BLaER1 treated with 17β-estradiol and CSF1 and Interleukin-3, amounts not matched to agents 10 nM and 100 nM (cell line): ENCODE measurements around the gene DOK6.

Experiments used
- H3K27ac ChIP-seq, 11 experiments: shearing (Covaris generic); formaldehyde crosslinking; 2 replicates each; pipeline ENCODE4 v1.8.1; 2022
- H3K27me3 ChIP-seq, 11 experiments: shearing (Covaris generic); formaldehyde crosslinking; 2 replicates each; pipeline ENCODE4 v1.8.1; 2022
- H3K36me3 ChIP-seq, 11 experiments: shearing (Covaris generic); formaldehyde crosslinking; 2 replicates each; pipeline ENCODE4 v1.8.1; 2022
- H3K4me1 ChIP-seq, 10 experiments: shearing (Covaris generic); formaldehyde crosslinking; 2 replicates each; pipeline ENCODE4 v1.8.1; 2022
- H3K4me2 ChIP-seq, 11 experiments: shearing (Covaris generic); formaldehyde crosslinking; 2 replicates each; pipeline ENCODE4 v1.8.1; 2022
- H3K4me3 ChIP-seq, 10 experiments: shearing (Covaris generic); formaldehyde crosslinking; 2 replicates each; pipeline ENCODE4 v1.8.1; 2022
- H3K9ac ChIP-seq, 11 experiments: shearing (Covaris generic); formaldehyde crosslinking; 2 replicates each; pipeline ENCODE4 v1.8.1; 2022
- H3K9me3 ChIP-seq, 11 experiments: shearing (Covaris generic); formaldehyde crosslinking; replicated peaks in 1 of 11; 2 replicates each; pipeline ENCODE4 v1.8.1; 2022
- H4K20me1 ChIP-seq, 11 experiments: shearing (Covaris generic); formaldehyde crosslinking; 2 replicates each; pipeline ENCODE4 v1.8.1; 2022
- Cebpa-rat ChIP-seq, 11 experiments: shearing (Covaris generic); IDR thresholded peaks; 2 replicates each; pipeline ENCODE4 v1.8.1; 2022

DOK6 gene

DNA sequence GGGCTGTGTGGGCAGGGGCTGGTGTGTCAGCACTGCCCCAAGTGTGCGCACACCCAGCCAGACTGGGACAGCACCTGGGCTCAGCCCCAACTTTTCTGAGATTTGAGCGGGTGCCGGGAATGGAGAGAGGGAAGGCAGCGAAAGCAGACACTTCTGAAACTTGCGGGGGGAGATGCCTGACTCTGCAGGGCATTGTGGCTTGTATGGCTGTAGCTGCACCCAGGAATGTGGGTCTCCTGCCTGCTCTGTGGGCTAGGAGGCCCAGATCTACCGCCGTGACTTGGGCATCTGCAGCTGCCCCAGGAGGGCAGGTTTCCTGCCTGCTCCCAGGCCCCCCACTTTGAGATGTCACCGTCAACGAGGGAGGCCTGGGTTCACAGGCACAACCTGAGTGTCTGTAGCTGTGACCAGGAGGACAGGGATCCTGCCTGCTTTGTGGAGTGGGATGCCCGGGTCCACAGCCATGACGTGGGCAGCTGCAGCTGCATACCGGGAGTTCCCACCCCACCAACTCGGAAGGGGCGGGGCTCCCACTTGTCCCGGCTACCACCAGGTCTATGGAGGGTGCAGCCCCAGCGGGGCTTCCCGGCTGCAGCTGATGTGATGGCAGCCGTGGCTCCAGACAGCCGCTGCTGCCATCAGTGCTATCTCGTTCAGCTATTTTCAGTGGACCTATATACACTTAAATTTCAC is 95.3 kb downstream of the DOK6 start:
- Histone ChIP-seq H3K4me2 (no peak overlapping the region), H3K36me3 (no peaks in the 10 kb centered on the region), H3K9me3 (peaks cover 16 to 20% (median 17%) of the 10 kb centered on the region in 11 experiments; a peak in 21 of 22 replicates), H3K4me3 (no peak overlapping the region), H3K27me3 (no peaks in the 10 kb centered on the region), H3K9ac (no peak overlapping the region), H4K20me1 (no peaks in the 10 kb centered on the region), H3K4me1 (no peaks in the 10 kb centered on the region), H3K27ac (no peak overlapping the region)
- TF ChIP-seq Cebpa-rat (IDR thresholded peaks at IDR 0.05) = no peak

DNA sequence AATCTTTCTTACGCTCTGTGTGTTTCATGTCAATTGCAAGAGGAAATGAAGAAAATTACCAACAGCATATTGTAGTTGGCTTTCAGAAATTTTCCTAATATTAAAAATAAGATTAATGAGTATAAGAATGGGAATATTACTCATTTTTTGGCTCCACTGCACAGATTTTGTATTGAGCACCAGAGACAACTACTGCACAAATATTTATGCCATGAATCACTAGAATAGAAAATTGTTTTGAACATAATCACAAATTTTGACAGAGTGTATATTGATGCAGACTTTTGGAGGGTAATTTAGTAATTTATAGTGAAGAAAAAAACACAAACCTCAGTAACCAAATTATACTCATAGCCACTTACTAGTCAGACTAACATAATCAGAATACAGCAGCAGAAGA is 118.3 kb downstream of the DOK6 start:
- Histone ChIP-seq H3K4me1 (no peaks in the 10 kb centered on the region), H3K4me2 (no peak overlapping the region), H4K20me1 (no peaks in the 10 kb centered on the region), H3K27ac (no peak overlapping the region), H3K9ac (no peak overlapping the region), H3K4me3 (no peak overlapping the region), H3K36me3 (no peaks in the 10 kb centered on the region), H3K27me3 (no peaks in the 10 kb centered on the region), H3K9me3 (no peaks in the 10 kb centered on the region)
- no peak for TF ChIP-seq Cebpa-rat (IDR thresholded peaks at IDR 0.05)

DNA sequence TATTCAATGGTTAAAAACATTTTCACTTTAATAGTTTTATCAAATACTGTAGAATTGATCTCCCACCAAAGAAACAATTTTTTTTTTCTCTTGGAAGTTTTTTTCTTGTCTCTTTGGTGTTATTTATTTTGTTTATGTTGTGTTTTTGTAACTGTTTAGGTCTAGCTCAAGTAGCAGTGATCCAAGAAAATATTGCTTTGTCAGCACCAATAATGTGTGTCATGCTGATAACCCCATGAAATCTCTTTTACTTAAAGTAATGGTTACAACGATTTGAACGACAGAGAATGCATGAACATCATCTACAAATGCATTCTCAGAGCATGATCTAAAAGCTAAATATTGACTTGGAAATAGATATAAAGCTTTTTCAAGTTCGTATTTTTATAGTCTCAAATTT is 122.9 kb downstream of the DOK6 start:
- Histone ChIP-seq H3K4me3 (no peak overlapping the region), H3K36me3 (no peaks in the 10 kb centered on the region), H3K9me3 (peaks cover 0 to 14% (median 0%) of the 10 kb centered on the region in 11 experiments; a peak in 4 of 22 replicates), H3K9ac (no peak overlapping the region), H3K27ac (no peak overlapping the region), H3K4me1 (no peaks in the 10 kb centered on the region), H4K20me1 (no peaks in the 10 kb centered on the region), H3K27me3 (no peaks in the 10 kb centered on the region), H3K4me2 (no peak overlapping the region)
- no peak for TF ChIP-seq Cebpa-rat (IDR thresholded peaks at IDR 0.05)

DNA sequence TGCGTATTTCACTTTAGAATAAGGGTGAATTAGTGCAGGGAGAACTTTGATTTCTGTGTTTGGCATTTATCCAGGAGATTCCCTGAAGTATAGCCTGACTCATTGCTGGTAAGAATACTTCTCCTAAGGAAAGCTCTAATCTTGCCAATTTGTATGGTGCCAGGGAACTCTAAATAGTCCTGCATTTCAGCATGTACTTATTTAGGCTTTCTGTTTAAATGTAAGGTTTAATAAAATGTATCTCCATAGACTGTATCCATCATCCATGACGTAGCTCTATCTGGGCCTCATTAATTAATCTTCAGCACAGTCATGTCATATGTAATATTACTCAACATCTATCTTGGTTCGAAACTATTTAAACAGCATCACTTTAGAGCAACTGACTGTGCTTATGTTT is 127.7 kb downstream of the DOK6 start:
- no peaks in the 10 kb centered on the region for H3K36me3 ChIP-seq
- no peak overlapping the region for H3K4me3 ChIP-seq
- H4K20me1 ChIP-seq = no peaks in the 10 kb centered on the region
- no peak for TF ChIP-seq Cebpa-rat (IDR thresholded peaks at IDR 0.05)
- no peaks in the 10 kb centered on the region for H3K4me1 ChIP-seq
- peaks cover 0 to 14% (median 0%) of the 10 kb centered on the region in 11 experiments; a peak in 4 of 22 replicates for H3K9me3 ChIP-seq
- H3K4me2 ChIP-seq = no peak overlapping the region
- H3K9ac ChIP-seq = no peak overlapping the region
- H3K27ac ChIP-seq = no peak overlapping the region
- no peaks in the 10 kb centered on the region for H3K27me3 ChIP-seq

DNA sequence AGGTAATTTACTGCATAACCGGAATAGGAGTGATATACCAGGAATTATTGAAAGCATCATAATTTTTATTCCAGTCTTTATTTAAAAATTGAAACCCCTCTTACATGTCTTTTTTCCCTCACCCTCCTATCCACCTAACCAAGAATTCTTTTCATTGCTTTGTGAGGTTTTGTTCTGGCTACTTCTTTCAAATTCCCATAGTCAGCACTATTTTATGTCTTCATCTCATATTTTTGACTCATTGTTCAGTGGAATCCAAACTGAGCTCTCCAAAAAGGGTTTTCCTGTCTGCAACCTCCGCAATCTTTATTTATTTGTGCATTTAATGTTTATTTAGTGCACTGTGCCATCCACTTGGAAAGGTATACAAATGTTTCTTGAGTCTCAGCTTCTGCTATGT is 128.5 kb downstream of the DOK6 start:
- H3K27me3 ChIP-seq = no peaks in the 10 kb centered on the region
- H3K4me2 ChIP-seq = no peak overlapping the region
- no peak overlapping the region for H3K9ac ChIP-seq
- no peak overlapping the region for H3K4me3 ChIP-seq
- H3K9me3 ChIP-seq = peaks cover 0 to 14% (median 0%) of the 10 kb centered on the region in 11 experiments; a peak in 4 of 22 replicates
- H3K36me3 ChIP-seq = no peaks in the 10 kb centered on the region
- no peaks in the 10 kb centered on the region for H4K20me1 ChIP-seq
- H3K4me1 ChIP-seq = no peaks in the 10 kb centered on the region
- TF ChIP-seq Cebpa-rat (IDR thresholded peaks at IDR 0.05) = no peak
- H3K27ac ChIP-seq = no peak overlapping the region

DNA sequence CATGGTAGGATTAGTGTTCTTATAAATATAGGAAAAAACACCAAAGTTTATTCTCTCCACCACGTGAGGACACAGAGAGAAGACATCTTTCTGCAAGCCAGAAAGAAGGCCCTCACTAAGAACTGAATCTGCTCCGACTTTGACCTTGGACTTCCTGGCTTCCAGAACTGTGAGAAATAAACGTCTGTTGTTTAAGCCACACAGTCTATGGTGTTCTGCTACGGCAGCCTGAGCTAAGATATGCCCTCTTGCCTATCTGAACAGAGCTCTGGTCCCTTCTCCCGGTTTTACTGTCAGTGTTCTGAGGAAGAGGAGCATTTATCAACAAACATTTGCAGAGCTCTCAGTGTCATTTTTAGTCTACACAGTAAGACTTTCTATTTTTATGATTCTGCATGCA is 131.3 kb downstream of the DOK6 start:
- peaks cover 0 to 10% (median 0%) of the 10 kb centered on the region in 11 experiments; a peak in 4 of 22 replicates for H3K9me3 ChIP-seq
- H3K4me3 ChIP-seq = no peak overlapping the region
- H3K4me1 ChIP-seq = peaks cover 0 to 6% (median 0%) of the 10 kb centered on the region in 10 experiments; a peak in 3 of 20 replicates
- H3K27ac ChIP-seq = no peak overlapping the region
- H3K9ac ChIP-seq = no peak overlapping the region
- no peaks in the 10 kb centered on the region for H3K36me3 ChIP-seq
- no peak for TF ChIP-seq Cebpa-rat (IDR thresholded peaks at IDR 0.05)
- no peak overlapping the region for H3K4me2 ChIP-seq
- H3K27me3 ChIP-seq = no peaks in the 10 kb centered on the region
- no peaks in the 10 kb centered on the region for H4K20me1 ChIP-seq

DNA sequence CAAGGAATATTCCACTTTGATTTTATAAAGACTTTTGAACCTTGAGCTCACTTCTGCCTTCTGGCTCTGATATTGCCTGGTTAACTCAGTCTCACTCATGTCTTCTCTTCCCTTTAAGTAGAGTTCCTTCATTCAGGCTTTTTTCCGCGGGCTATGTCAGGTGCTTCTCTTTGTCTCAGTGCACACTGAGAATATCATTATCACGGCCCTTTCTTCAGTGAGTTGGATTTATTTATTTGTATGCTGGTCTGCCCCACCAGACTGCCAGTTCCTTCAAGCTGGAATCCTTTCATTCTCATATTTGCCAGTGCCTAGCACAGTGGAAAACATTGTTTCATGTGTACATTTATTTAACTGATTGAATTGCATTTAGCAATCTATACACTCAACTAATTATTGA is 136.5 kb downstream of the DOK6 start:
- no peaks in the 10 kb centered on the region for H4K20me1 ChIP-seq
- H3K27me3 ChIP-seq = no peaks in the 10 kb centered on the region
- no peak overlapping the region for H3K9ac ChIP-seq
- no peak overlapping the region for H3K4me3 ChIP-seq
- no peaks in the 10 kb centered on the region for H3K9me3 ChIP-seq
- no peak overlapping the region for H3K4me2 ChIP-seq
- H3K27ac ChIP-seq = no peak overlapping the region
- peaks cover 0 to 6% (median 0%) of the 10 kb centered on the region in 10 experiments; a peak in 3 of 20 replicates for H3K4me1 ChIP-seq
- no peak for TF ChIP-seq Cebpa-rat (IDR thresholded peaks at IDR 0.05)
- H3K36me3 ChIP-seq = no peaks in the 10 kb centered on the region

DNA sequence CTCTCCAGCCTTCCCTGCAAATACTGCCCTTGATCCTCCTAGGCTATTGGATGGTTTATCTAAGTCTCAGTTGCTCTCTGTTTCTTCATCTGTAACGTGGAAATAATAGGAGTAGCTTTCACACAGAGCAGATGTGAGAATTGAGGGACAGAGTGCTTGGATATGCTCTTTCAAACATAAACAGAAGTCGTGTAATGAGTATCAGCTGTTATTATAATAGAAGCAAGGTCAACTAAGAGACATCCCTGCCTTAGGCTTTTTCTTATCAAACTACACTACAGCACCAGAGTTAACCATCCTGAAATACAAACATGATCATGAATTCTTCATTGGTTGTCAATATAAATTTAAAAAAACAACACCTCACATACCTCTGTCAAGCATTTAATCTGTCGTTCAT is 138.2 kb downstream of the DOK6 start:
- H3K9me3 ChIP-seq = no peaks in the 10 kb centered on the region
- no peaks in the 10 kb centered on the region for H4K20me1 ChIP-seq
- no peak overlapping the region for H3K4me3 ChIP-seq

DNA sequence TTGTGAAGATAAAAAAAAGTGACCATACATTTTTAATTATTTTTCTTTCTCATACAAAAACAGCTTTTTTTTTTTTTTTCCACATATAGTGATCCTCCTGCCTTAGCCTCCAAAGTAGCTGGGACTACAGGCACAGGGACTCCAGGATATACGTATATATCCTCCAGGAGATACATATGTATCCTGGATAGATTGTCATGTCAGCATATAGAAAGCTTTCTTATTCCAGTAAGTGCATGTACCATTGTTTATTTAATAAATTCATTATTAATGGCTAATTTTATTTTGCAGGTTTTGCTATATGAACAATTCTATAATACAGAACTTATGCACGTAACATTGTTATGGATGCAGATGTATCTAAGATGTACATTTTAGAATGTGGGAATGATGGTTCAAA is 138.7 kb downstream of the DOK6 start:
- no peak for TF ChIP-seq Cebpa-rat (IDR thresholded peaks at IDR 0.05)
- Histone ChIP-seq H3K27ac (no peak overlapping the region), H3K4me2 (no peak overlapping the region), H3K36me3 (no peaks in the 10 kb centered on the region), H3K9ac (no peak overlapping the region), H3K9me3 (no peaks in the 10 kb centered on the region), H4K20me1 (no peaks in the 10 kb centered on the region), H3K4me1 (peaks cover 0 to 6% (median 0%) of the 10 kb centered on the region in 10 experiments; a peak in 3 of 20 replicates), H3K4me3 (no peak overlapping the region), H3K27me3 (no peaks in the 10 kb centered on the region)

More for the DNA sequence above, 138.2 kb downstream of the DOK6 start:
- H3K9ac ChIP-seq = no peak overlapping the region
- no peak overlapping the region for H3K27ac ChIP-seq
- no peaks in the 10 kb centered on the region for H3K27me3 ChIP-seq
- no peaks in the 10 kb centered on the region for H3K36me3 ChIP-seq
- TF ChIP-seq Cebpa-rat (IDR thresholded peaks at IDR 0.05) = no peak
- no peak overlapping the region for H3K4me2 ChIP-seq
- peaks cover 0 to 6% (median 0%) of the 10 kb centered on the region in 10 experiments; a peak in 3 of 20 replicates for H3K4me1 ChIP-seq

DNA sequence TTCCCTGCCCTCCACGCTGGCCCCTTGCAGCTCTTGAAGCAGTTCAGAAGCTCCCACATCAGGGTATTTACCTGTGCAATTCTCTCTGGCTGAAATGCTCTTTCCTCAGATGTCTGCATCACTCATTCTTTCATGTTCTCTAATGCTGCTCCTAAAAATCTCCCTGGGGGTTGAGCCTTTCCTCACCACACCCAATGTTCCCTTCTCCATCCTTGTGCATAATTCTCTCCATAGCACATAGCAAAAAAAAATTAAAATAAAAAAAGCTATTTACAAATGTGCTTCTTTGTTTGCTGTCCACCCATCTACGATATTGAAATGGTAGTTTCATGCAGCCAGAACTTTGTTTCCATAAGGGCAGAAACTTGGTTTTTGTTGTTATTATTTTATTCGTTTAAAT is 155.5 kb downstream of the DOK6 start:
- H3K4me1 ChIP-seq = no peaks in the 10 kb centered on the region
- no peak for TF ChIP-seq Cebpa-rat (IDR thresholded peaks at IDR 0.05)

More for the DNA sequence above, 155.5 kb downstream of the DOK6 start:
- H3K4me2 ChIP-seq = no peak overlapping the region
- H3K9me3 ChIP-seq = no peaks in the 10 kb centered on the region
- H3K36me3 ChIP-seq = no peaks in the 10 kb centered on the region
- no peak overlapping the region for H3K4me3 ChIP-seq
- H3K27ac ChIP-seq = no peak overlapping the region
- H3K27me3 ChIP-seq = no peaks in the 10 kb centered on the region
- H4K20me1 ChIP-seq = no peaks in the 10 kb centered on the region
- H3K9ac ChIP-seq = no peak overlapping the region
